Suprapubic skin (tissue), 3 donors: Measurements from ENCODE around the gene HIGD1C.
"Not testable (repeated sequence)": the region's sequence is repeated elsewhere in the genome, so short reads cannot be mapped to it uniquely, and the experiment has no call there.

Source experiments
- POLR2A ChIP-seq, 2 donors: fragments of 450-650 bp; IDR thresholded peaks; one replicate each; pipeline ENCODE4 v1.6.1; 2017; ENCODE audit warnings: antibody characterized with exemption in 2 of 2, mild to moderate bottlenecking in 2 of 2, moderate library complexity in 2 of 2
- TF ChIP-seq, protein P1 (sequence below), 2 donors: fragments of 200-600 bp in 1 of 2; fragments of 450-650 bp in 1 of 2; sonication (generic) in 1 of 2; IDR thresholded peaks; one replicate each; pipeline ENCODE4 v1.5.1; 2016 to 2019; ENCODE audit warnings: antibody characterized with exemption in 2 of 2, mild to moderate bottlenecking in 1 of 2, moderate library complexity in 1 of 2

DNA sequence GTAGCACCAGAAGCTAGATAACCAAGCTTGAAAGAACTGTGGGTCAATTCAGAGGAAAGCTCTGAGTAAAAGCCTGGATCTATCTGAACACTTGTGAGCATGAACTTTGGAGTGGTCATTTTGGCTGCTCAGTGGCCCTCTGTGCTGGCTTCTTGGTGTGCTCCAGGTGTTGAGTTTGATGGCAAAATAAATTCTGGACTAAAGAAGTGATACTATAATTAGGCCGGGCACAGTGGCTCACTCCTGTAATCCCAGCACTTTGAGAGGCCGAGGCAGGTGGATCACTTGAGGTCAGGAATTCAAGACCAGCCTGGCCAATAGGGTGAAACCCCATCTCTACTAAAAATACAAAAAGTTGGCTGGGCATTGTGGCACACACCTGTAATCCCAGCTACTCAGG, 2.4 kb downstream of the HIGD1C start:
- TF ChIP-seq POLR2A (IDR thresholded peaks at IDR 0.05): not testable (repeated sequence)
- TF ChIP-seq, protein P1, sequence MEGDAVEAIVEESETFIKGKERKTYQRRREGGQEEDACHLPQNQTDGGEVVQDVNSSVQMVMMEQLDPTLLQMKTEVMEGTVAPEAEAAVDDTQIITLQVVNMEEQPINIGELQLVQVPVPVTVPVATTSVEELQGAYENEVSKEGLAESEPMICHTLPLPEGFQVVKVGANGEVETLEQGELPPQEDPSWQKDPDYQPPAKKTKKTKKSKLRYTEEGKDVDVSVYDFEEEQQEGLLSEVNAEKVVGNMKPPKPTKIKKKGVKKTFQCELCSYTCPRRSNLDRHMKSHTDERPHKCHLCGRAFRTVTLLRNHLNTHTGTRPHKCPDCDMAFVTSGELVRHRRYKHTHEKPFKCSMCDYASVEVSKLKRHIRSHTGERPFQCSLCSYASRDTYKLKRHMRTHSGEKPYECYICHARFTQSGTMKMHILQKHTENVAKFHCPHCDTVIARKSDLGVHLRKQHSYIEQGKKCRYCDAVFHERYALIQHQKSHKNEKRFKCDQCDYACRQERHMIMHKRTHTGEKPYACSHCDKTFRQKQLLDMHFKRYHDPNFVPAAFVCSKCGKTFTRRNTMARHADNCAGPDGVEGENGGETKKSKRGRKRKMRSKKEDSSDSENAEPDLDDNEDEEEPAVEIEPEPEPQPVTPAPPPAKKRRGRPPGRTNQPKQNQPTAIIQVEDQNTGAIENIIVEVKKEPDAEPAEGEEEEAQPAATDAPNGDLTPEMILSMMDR (IDR thresholded peaks at IDR 0.05): not testable (repeated sequence)
